Activated T-cell treated with anti-CD3 and anti-CD28 coated beads, Interleukin-2, amount 50 U/mL, for 4 hours (primary cell): ENCODE results near the gene TTC21A. TPM values are rescaled to one million over a fixed set of nuclear protein-coding genes. Genes with fewer than 3 reads are reported as not detected.
"Not testable (repeated sequence)": the region's sequence is repeated elsewhere in the genome, so short reads cannot be mapped to it uniquely, and the experiment has no call there.

Source experiments
- ATAC-seq, 2 donors: fragments of 200-7000 bp; cut with Tn5 transposase; one replicate each; pipeline ENCODE4 v1.10.0; 2021
- DNase-seq: peaks from one replicate; pipeline ENCODE4 v3.0.0-alpha.2; 2020
- H3K27me3 Mint-ChIP-seq: one replicate; pipeline ENCODE4 v1.8.0; 2021; ENCODE audit warnings: low read depth, mixed read lengths
- H3K36me3 Mint-ChIP-seq: one replicate; pipeline ENCODE4 v1.8.0; 2022; ENCODE audit warnings: mixed read lengths; ENCODE audit not compliant: insufficient read depth
- H3K4me1 Mint-ChIP-seq: one replicate; pipeline ENCODE4 v1.8.0; 2021; ENCODE audit warnings: low read depth, mixed read lengths
- H3K4me3 Mint-ChIP-seq: one replicate; pipeline ENCODE4 v1.8.0; 2021; ENCODE audit warnings: mild to moderate bottlenecking, moderate library complexity, mixed read lengths
- H3K9me3 Mint-ChIP-seq: one replicate; pipeline ENCODE4 v1.8.0; 2021; ENCODE audit warnings: mixed read lengths
- total RNA-seq, 3 donors: library from RNA; stranded (reverse); gene quantifications; one replicate each; pipeline ENCODE4 v1.2.1, GENCODE V29; 2021

The TTC21A gene, protein sequence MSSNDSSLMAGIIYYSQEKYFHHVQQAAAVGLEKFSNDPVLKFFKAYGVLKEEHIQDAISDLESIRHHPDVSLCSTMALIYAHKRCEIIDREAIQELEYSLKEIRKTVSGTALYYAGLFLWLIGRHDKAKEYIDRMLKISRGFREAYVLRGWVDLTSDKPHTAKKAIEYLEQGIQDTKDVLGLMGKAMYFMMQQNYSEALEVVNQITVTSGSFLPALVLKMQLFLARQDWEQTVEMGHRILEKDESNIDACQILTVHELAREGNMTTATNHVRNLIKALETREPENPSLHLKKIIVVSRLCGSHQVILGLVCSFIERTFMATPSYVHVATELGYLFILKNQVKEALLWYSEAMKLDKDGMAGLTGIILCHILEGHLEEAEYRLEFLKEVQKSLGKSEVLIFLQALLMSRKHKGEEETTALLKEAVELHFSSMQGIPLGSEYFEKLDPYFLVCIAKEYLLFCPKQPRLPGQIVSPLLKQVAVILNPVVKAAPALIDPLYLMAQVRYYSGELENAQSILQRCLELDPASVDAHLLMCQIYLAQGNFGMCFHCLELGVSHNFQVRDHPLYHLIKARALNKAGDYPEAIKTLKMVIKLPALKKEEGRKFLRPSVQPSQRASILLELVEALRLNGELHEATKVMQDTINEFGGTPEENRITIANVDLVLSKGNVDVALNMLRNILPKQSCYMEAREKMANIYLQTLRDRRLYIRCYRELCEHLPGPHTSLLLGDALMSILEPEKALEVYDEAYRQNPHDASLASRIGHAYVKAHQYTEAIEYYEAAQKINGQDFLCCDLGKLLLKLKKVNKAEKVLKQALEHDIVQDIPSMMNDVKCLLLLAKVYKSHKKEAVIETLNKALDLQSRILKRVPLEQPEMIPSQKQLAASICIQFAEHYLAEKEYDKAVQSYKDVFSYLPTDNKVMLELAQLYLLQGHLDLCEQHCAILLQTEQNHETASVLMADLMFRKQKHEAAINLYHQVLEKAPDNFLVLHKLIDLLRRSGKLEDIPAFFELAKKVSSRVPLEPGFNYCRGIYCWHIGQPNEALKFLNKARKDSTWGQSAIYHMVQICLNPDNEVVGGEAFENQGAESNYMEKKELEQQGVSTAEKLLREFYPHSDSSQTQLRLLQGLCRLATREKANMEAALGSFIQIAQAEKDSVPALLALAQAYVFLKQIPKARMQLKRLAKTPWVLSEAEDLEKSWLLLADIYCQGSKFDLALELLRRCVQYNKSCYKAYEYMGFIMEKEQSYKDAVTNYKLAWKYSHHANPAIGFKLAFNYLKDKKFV (N-terminal part only)
- 1 to 10 TPM in 2 of 3 donors, under 1 TPM in 1; 0.84 to 1.1 (median 1.0) TPM for total RNA-seq

- Mint-ChIP-seq H3K27me3 (no peaks in the 10 kb centered on the region), H3K4me3 (peak within 1 kb of the TSS; percentile 92), H3K9me3 (no peaks in the 10 kb centered on the region), H3K36me3 (peaks cover 2% of the 10 kb centered on the region), H3K4me1 (peaks cover 48% of the 10 kb centered on the region)
- ATAC-seq (peak; percentile 69 to 73), DNase-seq (peak; percentile 59)
These were observed at the start of gene TTC21A, which contains the start of gene GORASP1 for GRCh38 chr3:39107388-39108199. TSS of gene TTC21A (plus strand) at chr3:39107680. CDS start at chr3:39107838, 158 bp downstream. TSS of gene GORASP1 (minus strand) at chr3:39107627. CDS start at chr3:39107541, 86 bp downstream.

DNA sequence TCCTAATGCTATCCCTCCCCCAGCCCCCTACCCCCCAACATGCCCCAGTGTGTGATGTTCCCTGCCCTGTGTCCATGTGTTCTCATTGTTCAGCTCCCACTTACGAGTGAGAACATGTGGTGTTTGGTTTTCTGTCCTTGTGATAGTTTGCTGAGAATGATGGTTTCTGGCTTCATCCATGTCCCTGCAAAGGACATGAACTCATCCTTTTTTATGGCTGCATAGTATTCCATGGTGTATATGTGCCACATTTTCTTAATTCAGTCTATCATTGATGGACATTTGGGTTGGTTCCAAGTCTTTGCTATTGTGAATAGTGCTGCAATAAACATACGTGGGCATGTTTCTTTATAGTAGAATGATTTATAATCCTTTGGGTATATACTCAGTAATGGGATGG lies 46.3 kb upstream of the TTC21A start:
- not testable (repeated sequence) for H3K27me3 Mint-ChIP-seq, ATAC-seq, H3K4me3 Mint-ChIP-seq, DNase-seq, H3K9me3 Mint-ChIP-seq
- H3K4me1 Mint-ChIP-seq = peaks cover 41% of the 10 kb centered on the region
- H3K36me3 Mint-ChIP-seq = peaks cover 26% of the 10 kb centered on the region

DNA sequence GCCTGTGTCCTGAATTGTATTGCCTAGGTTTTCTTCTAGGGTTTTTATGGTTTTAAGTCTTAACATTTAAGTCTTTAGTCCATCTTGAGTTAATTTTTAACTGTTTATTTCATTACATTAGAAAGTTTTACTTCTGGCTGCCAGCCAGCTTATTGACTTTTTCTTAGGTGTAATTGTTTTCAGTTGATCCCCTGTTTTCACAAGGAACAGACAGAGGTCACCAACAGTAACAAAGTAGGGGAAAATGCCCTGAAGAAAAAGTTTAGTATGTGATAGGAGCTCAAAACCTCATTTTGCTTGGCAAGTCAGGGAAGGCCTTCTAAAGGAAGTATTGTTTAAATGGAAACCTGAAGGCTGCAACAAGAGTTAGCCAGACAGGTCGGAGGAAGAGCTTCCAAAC lies 45.3 kb upstream of the TTC21A start:
- Mint-ChIP-seq H3K9me3 (no peaks in the 10 kb centered on the region), H3K36me3 (peaks cover 29% of the 10 kb centered on the region), H3K4me1 (peaks cover 33% of the 10 kb centered on the region), H3K27me3 (no peaks in the 10 kb centered on the region), H3K4me3 (no peak overlapping the region)
- DNase-seq (no peak), ATAC-seq (no peak)

DNA sequence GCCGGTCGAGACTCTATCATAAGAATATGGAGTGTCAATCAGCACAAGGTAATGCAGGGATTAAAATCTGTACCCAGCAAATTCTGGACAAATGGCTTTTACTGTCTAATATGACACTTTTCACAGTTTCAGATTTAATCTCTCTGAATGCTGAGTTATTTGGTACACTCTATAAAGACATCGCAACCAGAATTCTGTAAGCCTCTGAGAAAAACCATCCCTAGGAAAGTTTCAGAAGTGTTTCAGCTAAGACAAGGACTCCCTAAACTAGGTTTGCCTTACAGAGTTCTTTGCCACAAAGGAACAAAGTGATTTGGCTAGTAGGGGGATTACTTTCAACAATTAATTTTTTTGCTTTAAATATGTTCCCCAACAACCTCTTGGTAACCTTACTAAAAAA lies 44.3 kb upstream of the TTC21A start:
- H3K4me1 Mint-ChIP-seq = peaks cover 30% of the 10 kb centered on the region
- DNase-seq (no peak), ATAC-seq (no peak)
- H3K27me3 Mint-ChIP-seq = no peaks in the 10 kb centered on the region
- H3K9me3 Mint-ChIP-seq = no peaks in the 10 kb centered on the region
- H3K36me3 Mint-ChIP-seq = peaks cover 35% of the 10 kb centered on the region
- no peak overlapping the region for H3K4me3 Mint-ChIP-seq

DNA sequence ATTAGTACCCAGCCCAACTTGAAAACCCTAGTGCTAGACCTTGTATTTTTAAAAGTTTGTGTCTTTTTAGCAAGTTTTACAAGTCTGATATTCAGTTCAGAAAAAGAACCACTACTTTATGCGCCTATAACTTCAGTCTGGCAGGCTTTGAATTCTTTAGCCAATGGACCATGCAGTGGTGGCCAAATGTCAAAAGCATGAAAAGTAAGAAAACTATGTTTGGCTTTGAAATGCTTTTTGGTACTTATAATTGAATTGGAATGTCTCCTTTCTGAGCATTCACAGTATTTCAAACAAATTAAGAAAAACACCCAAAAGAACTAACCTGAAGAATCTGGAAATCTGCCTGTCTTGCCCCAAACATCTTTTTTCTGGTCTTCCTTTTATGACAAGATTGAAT lies 42.8 kb upstream of the TTC21A start:
- DNase-seq (no peak), ATAC-seq (no peak)
- H3K36me3 Mint-ChIP-seq = peaks cover 30% of the 10 kb centered on the region
- no peaks in the 10 kb centered on the region for H3K27me3 Mint-ChIP-seq
- no peaks in the 10 kb centered on the region for H3K9me3 Mint-ChIP-seq
- no peak overlapping the region for H3K4me3 Mint-ChIP-seq
- H3K4me1 Mint-ChIP-seq = peaks cover 19% of the 10 kb centered on the region

DNA sequence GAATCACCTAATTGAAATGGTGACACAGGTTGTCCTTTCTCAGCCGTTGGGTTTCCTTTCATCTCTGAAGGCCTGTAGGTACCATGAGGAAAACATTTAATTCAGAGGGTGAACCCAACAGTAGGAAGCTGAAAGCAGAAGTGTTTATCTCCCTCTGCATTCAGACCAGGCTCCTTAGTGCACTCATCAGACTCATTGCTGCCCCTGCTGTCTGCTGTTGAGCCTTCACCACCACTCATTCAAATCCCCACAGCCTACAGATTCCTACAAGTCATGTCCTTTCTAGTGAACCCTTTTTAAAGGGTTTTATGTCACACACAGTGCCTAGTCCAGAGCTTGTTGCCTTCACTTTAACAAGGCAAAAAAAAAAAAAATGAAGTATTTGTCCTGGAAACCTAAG lies 42.3 kb upstream of the TTC21A start:
- Mint-ChIP-seq H3K36me3 (peaks cover 31% of the 10 kb centered on the region), H3K9me3 (no peaks in the 10 kb centered on the region), H3K4me1 (peaks cover 19% of the 10 kb centered on the region), H3K4me3 (no peak overlapping the region), H3K27me3 (no peaks in the 10 kb centered on the region)
- DNase-seq (no peak), ATAC-seq (peak; percentile 72 to 79)

GRCh38 chr3:39067286-39067685 lies 40.2 kb upstream of the TTC21A start:
- Mint-ChIP-seq H3K36me3 (peaks cover 35% of the 10 kb centered on the region), H3K4me3 (no peak overlapping the region), H3K4me1 (peaks cover 8% of the 10 kb centered on the region), H3K27me3 (no peaks in the 10 kb centered on the region), H3K9me3 (no peaks in the 10 kb centered on the region)
- no peak for ATAC-seq
- no peak for DNase-seq

GRCh38 chr3:39068556-39068955 lies 38.9 kb upstream of the TTC21A start:
- peaks cover 45% of the 10 kb centered on the region for H3K36me3 Mint-ChIP-seq

GRCh38 chr3:39075910-39076309 lies 31.6 kb upstream of the TTC21A start:
- no peaks in the 10 kb centered on the region for H3K27me3 Mint-ChIP-seq
- H3K4me1 Mint-ChIP-seq = peaks cover 8% of the 10 kb centered on the region
- no peak for DNase-seq
- no peaks in the 10 kb centered on the region for H3K9me3 Mint-ChIP-seq
- ATAC-seq = no peak
- no peak overlapping the region for H3K4me3 Mint-ChIP-seq
- H3K36me3 Mint-ChIP-seq = peaks cover 53% of the 10 kb centered on the region

More at GRCh38 chr3:39068556-39068955, 38.9 kb upstream of the TTC21A start:
- H3K27me3 Mint-ChIP-seq = no peaks in the 10 kb centered on the region
- ATAC-seq = no peak
- H3K9me3 Mint-ChIP-seq = no peaks in the 10 kb centered on the region
- no peak overlapping the region for H3K4me3 Mint-ChIP-seq
- no peak for DNase-seq
- H3K4me1 Mint-ChIP-seq = peaks cover 7% of the 10 kb centered on the region

DNA sequence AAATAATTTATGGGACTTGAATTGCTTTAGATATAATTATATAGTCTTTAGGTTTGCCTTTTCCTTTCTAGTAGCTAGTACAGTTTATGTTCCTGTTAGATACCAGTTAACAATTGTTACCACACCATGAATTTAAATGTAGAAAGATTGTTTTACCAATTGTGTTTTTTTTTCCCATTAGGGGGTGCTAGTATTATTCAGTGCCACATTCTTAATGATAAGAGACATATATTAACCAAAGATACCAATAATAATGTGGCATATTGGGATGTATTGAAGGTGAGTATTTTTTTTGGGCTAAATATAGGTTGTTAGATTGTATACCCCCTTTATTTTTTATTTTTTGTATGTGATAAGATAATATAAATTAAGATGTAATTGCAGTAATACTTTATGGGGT lies 27.9 kb upstream of the TTC21A start:
- H3K27me3 Mint-ChIP-seq = no peaks in the 10 kb centered on the region
- DNase-seq = no peak
- ATAC-seq = no peak
- H3K9me3 Mint-ChIP-seq = no peaks in the 10 kb centered on the region
- no peak overlapping the region for H3K4me3 Mint-ChIP-seq
- peaks cover 52% of the 10 kb centered on the region for H3K36me3 Mint-ChIP-seq
- peaks cover 19% of the 10 kb centered on the region for H3K4me1 Mint-ChIP-seq

DNA sequence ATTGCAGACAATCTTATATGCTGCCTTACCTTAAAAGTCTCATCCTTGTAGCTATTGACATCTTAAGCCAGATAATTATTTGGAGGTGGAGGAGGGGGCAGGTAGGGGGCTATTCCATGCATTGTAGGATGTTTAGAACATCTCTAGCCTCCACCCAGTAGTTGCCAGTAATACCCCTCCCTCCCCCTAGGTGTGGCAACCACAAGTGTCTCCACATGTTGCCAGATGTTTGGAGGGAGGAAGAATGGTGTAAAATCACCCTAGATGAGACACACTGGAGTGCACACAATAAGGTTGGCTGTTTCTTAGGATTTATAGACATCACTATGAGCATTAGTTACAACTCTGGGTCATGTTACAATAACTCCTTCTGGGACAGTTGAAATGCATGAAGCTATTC lies 27.5 kb upstream of the TTC21A start:
- no peaks in the 10 kb centered on the region for H3K9me3 Mint-ChIP-seq
- no peaks in the 10 kb centered on the region for H3K27me3 Mint-ChIP-seq
- no peak overlapping the region for H3K4me3 Mint-ChIP-seq
- DNase-seq (no peak), ATAC-seq (no peak)
- peaks cover 19% of the 10 kb centered on the region for H3K4me1 Mint-ChIP-seq
- peaks cover 50% of the 10 kb centered on the region for H3K36me3 Mint-ChIP-seq

DNA sequence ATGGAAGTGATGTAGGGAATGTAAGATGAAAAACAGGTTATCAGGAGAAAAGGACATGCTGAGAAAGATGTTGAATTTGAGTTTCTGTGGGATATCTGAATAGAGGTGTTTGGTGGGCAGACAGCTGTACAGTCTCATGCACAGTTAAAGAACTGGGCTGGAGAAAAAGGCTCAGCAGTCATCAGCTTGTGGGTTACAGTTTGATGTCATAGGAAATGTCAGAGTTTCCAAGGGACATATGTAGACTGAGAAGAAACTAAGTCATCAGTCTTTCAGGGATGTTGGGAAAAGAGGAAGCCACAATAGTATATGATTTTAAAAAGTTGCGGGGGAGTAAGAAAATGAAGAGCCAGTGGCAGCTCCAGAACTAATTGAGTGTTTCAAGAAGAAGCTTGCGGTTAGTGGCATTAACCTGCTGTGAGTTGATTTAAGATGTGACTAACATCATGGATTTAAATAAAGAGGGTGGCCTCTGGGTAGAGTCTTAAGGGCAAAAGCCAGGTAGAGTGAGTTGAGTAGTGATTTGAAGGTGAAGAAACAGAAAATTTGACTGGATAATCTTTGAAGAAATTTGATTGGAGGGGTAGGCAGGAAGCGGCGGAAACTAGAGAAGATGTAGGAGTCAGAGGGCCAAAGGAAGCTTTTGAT lies 24.7 kb upstream of the TTC21A start:
- no peaks in the 10 kb centered on the region for H3K27me3 Mint-ChIP-seq
- H3K36me3 Mint-ChIP-seq = peaks cover 37% of the 10 kb centered on the region
- DNase-seq (no peak), ATAC-seq (peak in 1 of 2 donors; percentile 72)
- no peaks in the 10 kb centered on the region for H3K9me3 Mint-ChIP-seq
- no peak overlapping the region for H3K4me3 Mint-ChIP-seq
- peaks cover 15% of the 10 kb centered on the region for H3K4me1 Mint-ChIP-seq

- Mint-ChIP-seq H3K4me3 (no peak overlapping the region), H3K27me3 (no peaks in the 10 kb centered on the region), H3K36me3 (peaks cover 45% of the 10 kb centered on the region), H3K9me3 (no peaks in the 10 kb centered on the region), H3K4me1 (peaks cover 11% of the 10 kb centered on the region)
- ATAC-seq (no peak), DNase-seq (no peak)
These were observed 21.3 kb upstream of the TTC21A start for GRCh38 chr3:39086144-39086543.
